ENCODE data around the gene KLHL34.

DNA sequence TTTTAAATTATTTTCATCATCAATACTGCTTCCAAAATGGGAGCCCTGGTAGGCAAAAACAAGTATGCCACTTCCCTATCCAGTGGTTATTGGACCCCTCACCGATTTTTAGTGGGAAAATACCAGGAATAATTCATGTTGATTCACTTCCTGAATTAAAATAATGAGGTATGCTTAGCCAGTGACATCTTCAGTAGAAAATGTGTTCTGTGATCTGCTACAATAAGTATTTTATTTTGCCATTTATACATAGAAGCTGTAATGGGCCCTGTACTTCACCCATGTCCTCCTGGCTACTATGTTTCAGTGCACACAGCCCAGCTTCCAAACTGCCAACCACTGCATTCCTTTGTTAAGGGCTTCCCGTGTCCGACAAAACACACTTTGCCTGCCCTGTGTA lies 41.0 kb upstream of the KLHL34 start:
- TF ChIP-seq, protein P1, sequence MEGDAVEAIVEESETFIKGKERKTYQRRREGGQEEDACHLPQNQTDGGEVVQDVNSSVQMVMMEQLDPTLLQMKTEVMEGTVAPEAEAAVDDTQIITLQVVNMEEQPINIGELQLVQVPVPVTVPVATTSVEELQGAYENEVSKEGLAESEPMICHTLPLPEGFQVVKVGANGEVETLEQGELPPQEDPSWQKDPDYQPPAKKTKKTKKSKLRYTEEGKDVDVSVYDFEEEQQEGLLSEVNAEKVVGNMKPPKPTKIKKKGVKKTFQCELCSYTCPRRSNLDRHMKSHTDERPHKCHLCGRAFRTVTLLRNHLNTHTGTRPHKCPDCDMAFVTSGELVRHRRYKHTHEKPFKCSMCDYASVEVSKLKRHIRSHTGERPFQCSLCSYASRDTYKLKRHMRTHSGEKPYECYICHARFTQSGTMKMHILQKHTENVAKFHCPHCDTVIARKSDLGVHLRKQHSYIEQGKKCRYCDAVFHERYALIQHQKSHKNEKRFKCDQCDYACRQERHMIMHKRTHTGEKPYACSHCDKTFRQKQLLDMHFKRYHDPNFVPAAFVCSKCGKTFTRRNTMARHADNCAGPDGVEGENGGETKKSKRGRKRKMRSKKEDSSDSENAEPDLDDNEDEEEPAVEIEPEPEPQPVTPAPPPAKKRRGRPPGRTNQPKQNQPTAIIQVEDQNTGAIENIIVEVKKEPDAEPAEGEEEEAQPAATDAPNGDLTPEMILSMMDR (IDR thresholded peaks at IDR 0.05; ENCODE audit: insufficient read depth, low read length), result no peak
- TF ChIP-seq POLR2AphosphoS5 (IDR thresholded peaks at IDR 0.05; ENCODE audit: low read depth), result no peak

Data from HL-60 (cell line).